Immature natural killer cell (primary cell): Measurements from ENCODE around the gene METTL17. TPM values are rescaled to one million over a fixed set of nuclear protein-coding genes. Genes with fewer than 3 reads are reported as not detected.
"Not testable (repeated sequence)": the region's sequence is repeated elsewhere in the genome, so short reads cannot be mapped to it uniquely, and the experiment has no call there.

Experiments
- DNase-seq, 3 donors: peaks; one replicate each; pipeline ENCODE4 v3.0.0; 2022; ENCODE audit warnings: mixed read lengths in 1 of 3
- H3K27ac Mint-ChIP-seq, 6 donors: one replicate each; pipeline ENCODE4 v1.8.0; 2020; ENCODE audit warnings: mixed read lengths in 6 of 6, mild to moderate bottlenecking in 5 of 6, inconsistent platforms in 4 of 6, moderate library complexity in 3 of 6
- H3K27me3 Mint-ChIP-seq, 3 donors: one replicate each; pipeline ENCODE4 v1.8.0; 2020 to 2021; ENCODE audit warnings: low read depth in 3 of 3, mild to moderate bottlenecking in 3 of 3, mixed read lengths in 3 of 3, moderate library complexity in 3 of 3, inconsistent platforms in 1 of 3
- H3K36me3 Mint-ChIP-seq, 3 donors: one replicate each; pipeline ENCODE4 v1.8.0; 2020; ENCODE audit warnings: mixed read lengths in 3 of 3, inconsistent platforms in 2 of 3, mild to moderate bottlenecking in 2 of 3
- H3K4me1 Mint-ChIP-seq, 2 donors: one replicate each; pipeline ENCODE4 v1.8.0; 2020; ENCODE audit warnings: inconsistent platforms in 2 of 2, mild to moderate bottlenecking in 2 of 2, mixed read lengths in 2 of 2, moderate library complexity in 1 of 2
- H3K4me3 Mint-ChIP-seq, 5 donors: one replicate each; pipeline ENCODE4 v1.8.0; 2020; ENCODE audit warnings: mild to moderate bottlenecking in 5 of 5, mixed read lengths in 5 of 5, inconsistent platforms in 3 of 5, moderate library complexity in 3 of 5
- H3K9me3 Mint-ChIP-seq, 6 donors: one replicate each; pipeline ENCODE4 v1.8.0; 2020; ENCODE audit warnings: mild to moderate bottlenecking in 6 of 6, mixed read lengths in 6 of 6, inconsistent platforms in 4 of 6, moderate library complexity in 3 of 6
- polyA plus RNA-seq, 3 donors: library from polyadenylated mRNA; unstranded; fragments of 300-500 nt; fragmentation: Illumina TruSeq; gene quantifications; one replicate each; pipeline ENCODE4 v1.2.3, GENCODE V29; 2021

The METTL17 gene
- polyA plus RNA-seq, 3 donors from 2014 or later: 30.4 to 39.6 (median 32.1) TPM

- Mint-ChIP-seq H3K4me1 (no peaks in the 10 kb centered on the region), H3K27me3 (peaks cover 1 to 4% (median 2%) of the 10 kb centered on the region in 3 donors), H3K27ac (no peak within 1 kb of the TSS), H3K36me3 (no peaks in the 10 kb centered on the region), H3K4me3 (no peak within 1 kb of the TSS), H3K9me3 (no peaks in the 10 kb centered on the region)
- DNase-seq: no peak
Measured at GRCh38 chr14:21034707-21035106, 44.9 kb downstream of the METTL17 start, which contains the start of gene RNASE13. TSS of gene RNASE13 (minus strand) at chr14:21034807. CDS start at chr14:21034288, 519 bp downstream.

GRCh38 chr14:21036751-21037150, 47.0 kb downstream of the METTL17 start:
- Mint-ChIP-seq H3K36me3 (no peaks in the 10 kb centered on the region), H3K4me3 (no peak overlapping the region), H3K27ac (no peak overlapping the region), H3K9me3 (no peaks in the 10 kb centered on the region), H3K27me3 (peaks cover 1 to 4% (median 2%) of the 10 kb centered on the region in 3 donors), H3K4me1 (no peaks in the 10 kb centered on the region)
- DNase-seq: no peak

DNA sequence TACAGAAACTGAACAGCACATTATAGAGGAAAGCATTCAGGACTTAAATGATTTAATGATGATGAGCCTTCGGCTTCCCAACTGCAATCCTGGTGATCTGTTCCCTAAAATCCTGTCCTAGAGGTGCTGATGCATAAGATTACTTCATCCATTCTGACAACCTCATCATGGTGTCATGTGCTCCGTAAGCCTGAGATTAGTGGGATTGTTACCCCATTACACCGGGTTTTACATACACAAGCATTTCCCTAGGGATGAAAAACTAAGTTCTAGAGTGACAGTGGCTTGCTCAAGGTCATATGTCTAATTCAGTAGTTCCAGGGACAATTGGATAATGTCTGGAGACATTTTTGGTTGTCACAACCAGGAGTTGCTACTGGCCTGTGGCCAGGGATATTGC, 47.4 kb downstream of the METTL17 start:
- H3K4me3 Mint-ChIP-seq: no peak overlapping the region
- no peaks in the 10 kb centered on the region for H3K36me3 Mint-ChIP-seq
- H3K27ac Mint-ChIP-seq: no peak overlapping the region
- H3K4me1 Mint-ChIP-seq: no peaks in the 10 kb centered on the region
- peaks cover 1 to 4% (median 2%) of the 10 kb centered on the region in 3 donors for H3K27me3 Mint-ChIP-seq
- no peaks in the 10 kb centered on the region for H3K9me3 Mint-ChIP-seq
- DNase-seq: no peak

- H3K9me3 Mint-ChIP-seq: no peaks in the 10 kb centered on the region
- H3K4me3 Mint-ChIP-seq: no peak overlapping the region
- no peak for DNase-seq
- H3K27ac Mint-ChIP-seq: no peak overlapping the region
- peaks cover 4 to 9% (median 5%) of the 10 kb centered on the region in 3 donors for H3K27me3 Mint-ChIP-seq
- no peaks in the 10 kb centered on the region for H3K36me3 Mint-ChIP-seq
- no peaks in the 10 kb centered on the region for H3K4me1 Mint-ChIP-seq
Measured at GRCh38 chr14:21038441-21039422, 49.0 kb downstream of the METTL17 start.

GRCh38 chr14:21039585-21040369, 50.0 kb downstream of the METTL17 start:
- DNase-seq: peak; percentile 10 to 22 (median 13)
- peak overlapping the region in 1 of 6 donors; percentile 38 for H3K27ac Mint-ChIP-seq
- no peaks in the 10 kb centered on the region for H3K36me3 Mint-ChIP-seq
- H3K4me1 Mint-ChIP-seq: no peaks in the 10 kb centered on the region
- no peak overlapping the region for H3K4me3 Mint-ChIP-seq
- no peaks in the 10 kb centered on the region for H3K9me3 Mint-ChIP-seq
- H3K27me3 Mint-ChIP-seq: peaks cover 4 to 8% (median 5%) of the 10 kb centered on the region in 3 donors

- DNase-seq: no peak
- Mint-ChIP-seq H3K4me3 (no peak overlapping the region), H3K27me3 (peaks cover 5 to 8% (median 6%) of the 10 kb centered on the region in 3 donors), H3K4me1 (no peaks in the 10 kb centered on the region), H3K27ac (peak overlapping the region in 1 of 6 donors; percentile 38), H3K36me3 (no peaks in the 10 kb centered on the region), H3K9me3 (no peaks in the 10 kb centered on the region)
Measured at GRCh38 chr14:21040370-21040925, 50.7 kb downstream of the METTL17 start.

- H3K4me3 Mint-ChIP-seq, H3K27me3 Mint-ChIP-seq, H3K36me3 Mint-ChIP-seq, DNase-seq, H3K4me1 Mint-ChIP-seq, H3K27ac Mint-ChIP-seq, H3K9me3 Mint-ChIP-seq: not testable (repeated sequence)
Measured at GRCh38 chr14:21040941-21041340, 51.2 kb downstream of the METTL17 start.

DNA sequence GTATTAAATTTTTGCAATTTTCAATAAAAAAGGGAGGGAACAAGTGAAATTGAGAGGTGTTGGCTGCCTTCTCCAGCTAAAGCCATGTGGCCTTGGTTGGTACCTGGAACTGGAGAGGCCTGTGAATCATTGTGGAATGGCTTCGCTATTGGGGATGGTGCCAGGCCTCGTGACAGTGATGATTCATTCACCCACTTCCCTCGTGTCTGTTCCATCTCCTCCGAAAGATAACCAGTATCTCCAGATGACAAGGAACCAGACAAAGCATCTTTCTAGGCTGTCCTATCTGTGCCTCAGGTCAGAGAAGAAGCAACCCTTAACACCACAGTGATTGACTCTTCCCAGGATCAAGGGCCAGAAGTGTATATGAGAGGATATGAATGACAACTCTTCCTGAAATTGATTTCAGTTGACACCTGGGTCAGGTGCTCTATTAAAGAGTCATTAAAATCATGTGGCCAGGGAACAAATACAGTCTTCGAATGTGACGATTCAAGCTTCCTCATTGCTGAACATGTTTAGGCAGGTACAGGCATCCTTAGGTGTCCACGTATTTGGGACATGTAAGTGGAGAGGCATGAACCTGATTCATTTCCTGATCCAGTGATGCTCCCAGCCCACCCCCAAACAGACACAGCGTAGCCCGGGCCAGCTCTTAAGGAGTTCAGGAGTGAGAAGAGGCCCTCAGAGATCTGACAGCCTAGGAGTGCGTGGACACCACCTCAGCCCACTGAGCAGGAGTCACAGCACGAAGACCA, 52.1 kb downstream of the METTL17 start, which contains the start of gene RNASE7:
Gene RNASE7 (plus strand): TSS at position 687 of the 758 bp plus-strand sequence. CDS start 631 bp downstream, outside the sequence.
- no peaks in the 10 kb centered on the region for H3K36me3 Mint-ChIP-seq
- no peak within 1 kb of the TSS for H3K4me3 Mint-ChIP-seq
- DNase-seq: no peak
- H3K4me1 Mint-ChIP-seq: no peaks in the 10 kb centered on the region
- no peak within 1 kb of the TSS for H3K27ac Mint-ChIP-seq
- H3K27me3 Mint-ChIP-seq: peaks cover 4 to 7% (median 5%) of the 10 kb centered on the region in 3 donors
- H3K9me3 Mint-ChIP-seq: no peaks in the 10 kb centered on the region

GRCh38 chr14:21042918-21043317, 53.1 kb downstream of the METTL17 start:
- Mint-ChIP-seq H3K4me1 (no peaks in the 10 kb centered on the region), H3K36me3 (no peaks in the 10 kb centered on the region), H3K27me3 (peaks cover 4 to 6% (median 5%) of the 10 kb centered on the region in 3 donors), H3K4me3 (no peak overlapping the region), H3K9me3 (no peaks in the 10 kb centered on the region), H3K27ac (no peak overlapping the region)
- DNase-seq: no peak

- H3K4me3 Mint-ChIP-seq: no peak overlapping the region
- no peaks in the 10 kb centered on the region for H3K4me1 Mint-ChIP-seq
- no peaks in the 10 kb centered on the region for H3K36me3 Mint-ChIP-seq
- peak overlapping the region in 1 of 6 donors; percentile 26 for H3K27ac Mint-ChIP-seq
- no peak for DNase-seq
- H3K27me3 Mint-ChIP-seq: peaks cover 4 to 6% (median 5%) of the 10 kb centered on the region in 3 donors
- no peaks in the 10 kb centered on the region for H3K9me3 Mint-ChIP-seq
Measured at GRCh38 chr14:21043387-21043973, 53.7 kb downstream of the METTL17 start.

GRCh38 chr14:21043974-21044618, 54.3 kb downstream of the METTL17 start:
- no peak overlapping the region for H3K27ac Mint-ChIP-seq
- H3K27me3 Mint-ChIP-seq: peaks cover 4 to 6% (median 5%) of the 10 kb centered on the region in 3 donors
- DNase-seq: no peak
- H3K4me3 Mint-ChIP-seq: no peak overlapping the region
- no peaks in the 10 kb centered on the region for H3K9me3 Mint-ChIP-seq
- H3K36me3 Mint-ChIP-seq: no peaks in the 10 kb centered on the region
- no peaks in the 10 kb centered on the region for H3K4me1 Mint-ChIP-seq
